Spleen (tissue), 7 donors: ENCODE results near the gene TJP2.

Experiments
- POLR2A ChIP-seq, 3 donors: fragments of 450-650 bp; IDR thresholded peaks; one replicate each; pipeline ENCODE4 v1.5.1; 2017; ENCODE audit warnings: antibody characterized with exemption in 3 of 3, mild to moderate bottlenecking in 1 of 3
- POLR2AphosphoS5 ChIP-seq, 3 donors: sonication (generic); formaldehyde crosslinking; IDR thresholded peaks; one replicate each; pipeline ENCODE4 v1.5.1; 2017; ENCODE audit warnings: antibody characterized with exemption in 3 of 3
- TF ChIP-seq, protein P1 (sequence below), 11 experiments: fragments of 200-600 bp in 7 of 11; fragments of 450-650 bp in 4 of 11; sonication (generic) in 4 of 11; IDR thresholded peaks in 8 of 11; conservative IDR thresholded peaks in 3 of 11; 1 replicate in 7 of 11; 2 replicates in 4 of 11; pipeline versions ENCODE4 v1.4.0 to v1.8.0; 2016 to 2021; ENCODE audit warnings: antibody characterized with exemption in 11 of 11, inconsistent platforms in 4 of 11, mild to moderate bottlenecking in 1 of 11
- donor health status: DM: no; HTN: no; CAD: no; lungs with moderate emphysema.
- donor health status: DM: no; HTN: no; CAD: no.
- donor health status: DM: no; HTN: no; CAD: no.

DNA sequence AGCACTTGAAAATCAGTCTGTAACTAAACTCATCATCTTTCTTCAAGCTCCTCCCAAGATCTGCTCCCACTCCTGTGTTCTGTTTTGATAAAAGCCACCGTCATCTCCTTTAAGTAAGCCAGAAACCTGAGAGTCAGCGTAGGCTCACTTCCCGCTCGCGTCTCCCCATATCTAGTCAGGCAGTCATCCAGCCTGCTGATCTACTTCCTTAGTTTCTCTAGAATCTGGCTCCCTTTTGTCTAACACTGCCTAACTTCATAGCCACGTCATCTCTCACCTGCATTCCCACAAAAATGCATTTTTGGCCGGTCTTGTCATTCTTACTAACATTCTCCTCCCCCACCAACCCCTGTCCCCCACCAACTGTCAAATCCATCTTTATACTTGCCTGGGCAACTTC lies 3.0 kb upstream of the TJP2 start:
- TF ChIP-seq, protein P1, sequence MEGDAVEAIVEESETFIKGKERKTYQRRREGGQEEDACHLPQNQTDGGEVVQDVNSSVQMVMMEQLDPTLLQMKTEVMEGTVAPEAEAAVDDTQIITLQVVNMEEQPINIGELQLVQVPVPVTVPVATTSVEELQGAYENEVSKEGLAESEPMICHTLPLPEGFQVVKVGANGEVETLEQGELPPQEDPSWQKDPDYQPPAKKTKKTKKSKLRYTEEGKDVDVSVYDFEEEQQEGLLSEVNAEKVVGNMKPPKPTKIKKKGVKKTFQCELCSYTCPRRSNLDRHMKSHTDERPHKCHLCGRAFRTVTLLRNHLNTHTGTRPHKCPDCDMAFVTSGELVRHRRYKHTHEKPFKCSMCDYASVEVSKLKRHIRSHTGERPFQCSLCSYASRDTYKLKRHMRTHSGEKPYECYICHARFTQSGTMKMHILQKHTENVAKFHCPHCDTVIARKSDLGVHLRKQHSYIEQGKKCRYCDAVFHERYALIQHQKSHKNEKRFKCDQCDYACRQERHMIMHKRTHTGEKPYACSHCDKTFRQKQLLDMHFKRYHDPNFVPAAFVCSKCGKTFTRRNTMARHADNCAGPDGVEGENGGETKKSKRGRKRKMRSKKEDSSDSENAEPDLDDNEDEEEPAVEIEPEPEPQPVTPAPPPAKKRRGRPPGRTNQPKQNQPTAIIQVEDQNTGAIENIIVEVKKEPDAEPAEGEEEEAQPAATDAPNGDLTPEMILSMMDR (IDR thresholded peaks at IDR 0.05 in 8 of 11, conservative IDR thresholded peaks at IDR 0.05 in 3 of 11), result no peak
- TF ChIP-seq POLR2AphosphoS5 (IDR thresholded peaks at IDR 0.05) (no peak), POLR2A (IDR thresholded peaks at IDR 0.05) (no peak)
